ENCODE data around the gene CHRM5.

Gene CHRM5

DNA sequence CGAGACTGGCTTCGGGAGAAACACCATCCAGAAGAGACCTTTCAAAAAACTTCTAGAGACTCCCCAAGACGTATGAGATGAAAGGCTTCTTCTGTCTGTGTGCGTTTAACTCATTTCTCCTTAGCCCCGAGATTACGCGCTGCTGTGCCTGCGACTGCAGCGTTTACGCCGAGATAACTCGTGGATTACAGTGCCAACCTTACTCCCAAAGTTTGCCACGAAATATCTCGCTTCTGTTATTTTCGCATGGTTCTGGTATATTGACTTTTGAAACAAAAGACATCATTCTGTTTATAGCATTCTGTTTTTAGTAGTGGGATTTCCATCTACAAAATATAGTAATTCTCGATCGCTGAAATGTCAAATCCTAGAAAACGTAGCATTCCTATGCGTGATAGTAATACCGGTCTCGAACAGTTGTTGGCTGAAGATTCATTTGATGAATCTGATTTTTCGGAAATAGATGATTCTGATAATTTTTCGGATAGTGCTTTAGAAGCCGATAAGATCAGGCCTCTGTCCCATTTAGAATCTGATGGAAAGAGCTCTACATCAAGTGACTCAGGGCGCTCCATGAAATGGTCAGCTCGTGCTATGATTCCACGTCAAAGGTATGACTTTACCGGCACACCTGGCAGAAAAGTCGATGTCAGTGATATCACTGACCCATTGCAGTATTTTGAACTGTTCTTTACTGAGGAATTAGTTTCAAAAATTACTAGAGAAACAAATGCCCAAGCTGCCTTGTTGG is 134.1 kb downstream of the CHRM5 start:
- peak overlapping the region; percentile 100 for H3K4me3 Mint-ChIP-seq
- ATAC-seq (replicated peaks) (no peak), DNase-seq (no peak)
- peaks cover 20 to 34% of the 10 kb centered on the region in 2 donors for H3K4me1 Mint-ChIP-seq (ENCODE audit: low read depth in 2 of 2)
- peak overlapping the region; percentile 100 for H3K27ac Mint-ChIP-seq
- H3K36me3 Mint-ChIP-seq (ENCODE audit: insufficient read depth), result peaks cover 21% of the 10 kb centered on the region
- H3K9me3 Mint-ChIP-seq, result peaks cover 0 to 2% of the 10 kb centered on the region in 2 donors
- H3K27me3 Mint-ChIP-seq, result no peaks in the 10 kb centered on the region

DNA sequence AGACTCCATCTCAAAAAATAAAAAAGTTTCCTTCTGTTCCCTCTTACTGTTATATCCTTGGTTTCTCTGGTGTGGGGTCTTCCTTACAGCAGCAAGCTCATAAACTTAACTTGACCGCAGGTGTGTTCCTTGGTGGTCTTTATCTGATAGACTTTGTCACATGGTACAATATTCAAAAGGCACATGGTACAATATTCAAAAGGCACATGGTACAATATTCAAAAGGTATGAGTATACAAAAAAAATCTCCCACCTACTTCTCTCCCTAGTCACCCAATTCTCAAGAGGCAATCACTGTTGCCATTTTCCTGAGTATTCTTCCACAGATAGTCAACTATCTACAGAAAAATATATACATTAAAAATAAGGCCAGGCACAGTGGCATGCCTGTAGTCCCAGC is 138.1 kb downstream of the CHRM5 start:
- no peak overlapping the region for H3K27ac Mint-ChIP-seq
- H3K4me3 Mint-ChIP-seq, result no peak overlapping the region
- peaks cover 0 to 2% of the 10 kb centered on the region in 2 donors for H3K9me3 Mint-ChIP-seq

DNA sequence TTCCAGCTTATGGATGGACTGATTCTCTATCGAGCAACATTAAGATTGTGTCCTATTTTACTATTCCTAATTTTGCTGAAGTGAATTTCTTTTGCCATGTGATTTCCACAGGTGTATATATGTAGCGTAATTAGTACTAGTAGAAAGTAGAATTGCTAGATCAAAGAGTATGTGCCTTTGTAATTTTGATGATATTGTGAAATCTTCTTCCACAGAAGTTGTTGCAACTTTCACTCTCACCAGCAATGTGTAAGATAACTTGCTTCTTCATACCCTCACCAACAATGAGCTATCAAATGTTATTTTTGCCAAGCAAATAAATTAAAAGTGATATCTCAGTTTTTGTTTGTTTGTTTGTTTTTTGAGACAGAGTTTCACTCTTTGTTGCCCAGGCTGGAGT is 139.0 kb downstream of the CHRM5 start:
- Mint-ChIP-seq H3K4me3 (no peak overlapping the region), H3K9me3 (peaks cover 0 to 2% of the 10 kb centered on the region in 2 donors), H3K27ac (no peak overlapping the region), H3K27me3 (peaks cover under 1 to 1% of the 10 kb centered on the region in 2 donors), H3K4me1 (ENCODE audit: low read depth in 2 of 2) (no peaks in the 10 kb centered on the region), H3K36me3 (ENCODE audit: insufficient read depth) (peaks cover 2% of the 10 kb centered on the region)
- DNase-seq (no peak), ATAC-seq (replicated peaks) (no peak)

More for the DNA sequence above, 138.1 kb downstream of the CHRM5 start:
- no peak for DNase-seq
- no peak for ATAC-seq (replicated peaks)
- Mint-ChIP-seq H3K36me3 (ENCODE audit: insufficient read depth) (peaks cover 10% of the 10 kb centered on the region), H3K4me1 (ENCODE audit: low read depth in 2 of 2) (peaks cover 5 to 7% of the 10 kb centered on the region in 2 donors), H3K27me3 (no peaks in the 10 kb centered on the region)

DNA sequence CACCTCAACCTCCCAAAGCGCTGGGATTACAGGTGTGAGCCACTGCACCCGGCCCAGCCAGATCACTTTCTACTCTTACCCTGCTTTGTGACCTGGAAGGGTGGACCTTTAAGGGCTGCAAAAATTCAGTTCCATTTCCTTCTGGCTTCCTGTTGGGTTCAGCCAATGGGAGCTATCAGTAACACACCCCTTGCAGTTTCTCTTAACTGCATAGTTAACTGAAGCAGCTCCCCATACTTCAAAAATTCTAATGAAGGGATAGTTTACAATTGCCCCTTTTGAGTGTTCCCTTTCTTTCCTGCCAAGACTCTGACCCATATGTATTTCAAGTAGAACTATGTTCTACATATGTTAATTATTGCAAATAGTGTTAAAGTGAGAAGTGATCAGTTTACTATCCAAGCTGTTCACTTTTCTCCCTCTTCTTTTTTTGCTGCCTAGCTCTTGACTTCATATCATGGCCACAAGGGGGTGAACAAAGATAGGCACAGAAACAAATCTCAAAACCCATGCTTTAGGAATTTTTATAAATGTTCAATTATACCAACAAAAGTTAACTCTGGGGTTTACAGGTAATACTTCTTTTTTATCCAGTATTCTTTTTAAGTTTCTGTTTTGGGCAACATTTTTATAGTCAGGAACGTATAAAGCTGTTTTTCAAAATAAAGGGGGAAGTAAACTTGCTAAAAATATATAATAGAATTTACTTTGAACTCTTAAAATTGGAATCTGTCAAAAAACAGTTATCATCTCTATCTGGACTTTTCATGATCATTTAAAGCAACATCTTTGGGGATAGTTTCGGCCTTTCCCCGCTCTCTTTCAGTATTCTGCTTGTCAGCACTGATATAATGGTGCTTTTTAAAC is 141.7 kb downstream of the CHRM5 start:
- peaks cover 24 to 28% of the 10 kb centered on the region in 2 donors for H3K27me3 Mint-ChIP-seq
- peaks cover 0 to 2% of the 10 kb centered on the region in 2 donors for H3K9me3 Mint-ChIP-seq
- DNase-seq (no peak), ATAC-seq (replicated peaks) (no peak)
- H3K4me1 Mint-ChIP-seq (ENCODE audit: low read depth in 2 of 2), result no peaks in the 10 kb centered on the region
- H3K36me3 Mint-ChIP-seq (ENCODE audit: insufficient read depth), result peaks cover 3% of the 10 kb centered on the region
- no peak overlapping the region for H3K4me3 Mint-ChIP-seq
- peak overlapping the region in 1 of 2 donors; percentile 49 for H3K27ac Mint-ChIP-seq

DNA sequence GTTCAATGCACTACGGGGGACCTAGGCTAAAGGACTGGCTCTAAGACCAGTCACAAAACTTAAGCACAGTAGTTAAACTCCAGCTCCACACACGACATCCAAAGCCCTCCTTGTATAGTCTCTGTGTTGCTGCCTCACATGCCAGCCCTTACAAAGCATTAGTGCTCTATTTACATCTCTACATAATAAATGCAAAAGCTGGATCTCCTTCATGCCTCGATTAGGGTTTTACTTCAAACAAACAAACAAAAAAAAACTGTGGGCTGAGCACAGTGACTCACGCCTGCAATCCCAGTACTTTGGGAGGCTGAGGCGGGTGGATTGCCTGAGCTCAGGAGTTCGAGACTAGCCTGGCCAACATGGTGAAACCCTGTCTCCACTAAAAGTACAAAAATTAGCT is 143.2 kb downstream of the CHRM5 start:
- H3K27me3 Mint-ChIP-seq, result peaks cover 24 to 29% of the 10 kb centered on the region in 2 donors

DNA sequence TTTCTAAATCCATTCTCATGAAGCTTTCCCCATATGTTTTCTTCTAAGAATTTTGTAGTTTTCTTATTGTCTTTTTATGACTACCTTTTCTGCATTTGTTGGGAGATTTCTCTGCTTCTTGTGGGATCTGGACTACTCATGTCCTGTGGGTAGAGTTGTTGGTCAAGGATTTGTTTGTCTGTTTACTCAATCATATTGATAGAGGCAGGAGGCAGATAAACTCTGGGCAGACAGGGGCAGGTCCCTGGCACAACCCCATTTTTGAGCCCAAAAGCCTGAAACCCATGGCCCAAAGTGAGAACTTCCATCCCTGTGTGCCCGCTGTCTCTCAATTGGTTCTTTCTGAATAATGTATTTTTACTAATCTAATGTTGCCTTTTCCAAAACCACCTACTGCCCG is 145.9 kb downstream of the CHRM5 start:
- no peaks in the 10 kb centered on the region for H3K4me1 Mint-ChIP-seq (ENCODE audit: low read depth in 2 of 2)
- H3K4me3 Mint-ChIP-seq, result no peak overlapping the region
- H3K27ac Mint-ChIP-seq, result no peak overlapping the region
- ATAC-seq (replicated peaks), result no peak
- DNase-seq, result no peak
- peaks cover 3% of the 10 kb centered on the region for H3K36me3 Mint-ChIP-seq (ENCODE audit: insufficient read depth)
- peaks cover 40 to 41% of the 10 kb centered on the region in 2 donors for H3K27me3 Mint-ChIP-seq
- H3K9me3 Mint-ChIP-seq, result no peaks in the 10 kb centered on the region

More for the DNA sequence above, 143.2 kb downstream of the CHRM5 start:
- DNase-seq, result no peak
- H3K27ac Mint-ChIP-seq, result no peak overlapping the region
- H3K4me1 Mint-ChIP-seq (ENCODE audit: low read depth in 2 of 2), result no peaks in the 10 kb centered on the region
- H3K36me3 Mint-ChIP-seq (ENCODE audit: insufficient read depth), result peaks cover 3% of the 10 kb centered on the region
- ATAC-seq (replicated peaks), result no peak
- H3K9me3 Mint-ChIP-seq, result no peaks in the 10 kb centered on the region
- H3K4me3 Mint-ChIP-seq, result no peak overlapping the region

DNA sequence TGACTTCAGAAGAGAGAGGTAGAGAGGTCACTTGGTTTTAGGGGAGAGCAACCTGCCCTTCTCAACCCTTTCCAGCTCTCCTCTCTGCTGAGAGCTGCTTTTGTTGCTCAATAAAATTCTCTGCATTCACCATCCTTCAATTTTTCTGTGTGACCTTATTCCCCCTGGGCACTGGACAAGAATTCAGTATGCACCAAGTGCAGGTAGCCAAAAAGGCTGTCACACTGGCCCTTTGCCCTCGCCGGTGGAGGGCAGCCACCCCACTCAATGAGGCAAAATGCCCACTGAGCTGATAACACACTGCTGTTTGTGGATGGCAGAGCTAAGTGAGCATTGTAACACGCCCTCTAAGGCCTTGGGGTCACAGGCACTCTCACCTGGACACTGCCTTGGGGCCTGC is 146.4 kb downstream of the CHRM5 start:
- Mint-ChIP-seq H3K27me3 (peaks cover 40 to 41% of the 10 kb centered on the region in 2 donors), H3K27ac (no peak overlapping the region), H3K36me3 (ENCODE audit: insufficient read depth) (peaks cover 3% of the 10 kb centered on the region), H3K9me3 (no peaks in the 10 kb centered on the region), H3K4me3 (no peak overlapping the region), H3K4me1 (ENCODE audit: low read depth in 2 of 2) (no peaks in the 10 kb centered on the region)
- no peak for ATAC-seq (replicated peaks)
- DNase-seq, result no peak

DNA sequence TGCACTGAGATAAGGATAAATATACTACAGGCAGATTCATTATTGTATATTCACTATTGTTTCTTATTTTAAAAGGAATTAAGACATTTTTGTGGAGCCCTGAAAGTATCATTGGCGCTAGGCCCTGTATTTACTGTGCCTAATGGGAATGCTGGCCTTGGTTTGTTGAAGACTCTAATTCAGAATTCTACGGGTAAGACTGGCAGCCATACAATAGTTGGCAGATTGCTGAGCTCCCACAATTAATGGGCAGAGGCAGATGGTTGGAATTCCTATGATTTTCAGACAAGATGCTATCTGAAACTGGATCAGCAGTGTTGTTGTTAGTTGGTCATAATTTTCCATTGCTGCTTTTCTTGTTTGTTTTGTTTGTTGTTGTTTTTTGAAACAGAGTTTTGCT is 148.3 kb downstream of the CHRM5 start:
- Mint-ChIP-seq H3K27me3 (peaks cover 46 to 55% of the 10 kb centered on the region in 2 donors), H3K9me3 (no peaks in the 10 kb centered on the region), H3K36me3 (ENCODE audit: insufficient read depth) (peaks cover 3% of the 10 kb centered on the region), H3K4me3 (no peak overlapping the region), H3K4me1 (ENCODE audit: low read depth in 2 of 2) (no peaks in the 10 kb centered on the region), H3K27ac (no peak overlapping the region)
- ATAC-seq (replicated peaks), result no peak
- DNase-seq, result no peak
